ENCODE data around the gene RNU1-3. TPM values are rescaled to one million over a fixed set of nuclear protein-coding genes. Genes with fewer than 3 reads are reported as not detected.
"Not testable (repeated sequence)": the region's sequence is repeated elsewhere in the genome, so short reads cannot be mapped to it uniquely, and the experiment has no call there.

RNU1-3 gene
- total RNA-seq, 2 experiments from 2014 or later, result under 0.01 to 1,968 TPM

GRCh38 chr1:16642025-16642966, 24.5 kb downstream of the RNU1-3 start:
- intact Hi-C loops (cut with micrococcal nuclease; ENCODE audit: unreplicated experiment); H3K4me3 ChIP-seq (ENCODE audit: low read depth, low read length, poor library complexity, severe bottlenecking); H4K20me1 ChIP-seq (ENCODE audit: insufficient read depth, low read length); DNase-seq (ENCODE audit: low spot score); CTCF ChIA-PET (ENCODE audit: unreplicated experiment); BruUV-seq (replicated peaks); H3K79me2 ChIP-seq (ENCODE audit: insufficient read depth, low read depth, low read length); H3K27ac ChIP-seq (ENCODE audit: low read depth, low read length, poor library complexity, severe bottlenecking); H3K9me2 ChIP-seq (ENCODE audit: insufficient read depth, low read length); H2AFZ ChIP-seq (ENCODE audit: low read length); H3K36me3 ChIP-seq (ENCODE audit: insufficient read depth, low read length); H3K9me3 ChIP-seq (ENCODE audit: low read length): not testable (repeated sequence)
- POLR2A ChIA-PET, result interaction anchor here (0.7 to 1.0 kb wide), 2 partner anchors 27 to 72 kb away, joined by 3 to 4 read pairs; no protein-coding TSS in a partner anchor
- H3K4me2 ChIP-seq (ENCODE audit: low read length), result peak overlapping the region; percentile 77
- peaks cover 26% of the 10 kb centered on the region for H3K4me1 ChIP-seq (ENCODE audit: insufficient read depth, low read length, poor library complexity, severe bottlenecking)

GRCh38 chr1:16641159-16641975, 25.4 kb downstream of the RNU1-3 start:
- H3K36me3 ChIP-seq (ENCODE audit: insufficient read depth, low read length); H4K20me1 ChIP-seq (ENCODE audit: insufficient read depth, low read length); H3K4me3 ChIP-seq (ENCODE audit: low read depth, low read length, poor library complexity, severe bottlenecking); H3K27ac ChIP-seq (ENCODE audit: low read depth, low read length, poor library complexity, severe bottlenecking); H3K9me2 ChIP-seq (ENCODE audit: insufficient read depth, low read length); H3K9me3 ChIP-seq (ENCODE audit: low read length); H2AFZ ChIP-seq (ENCODE audit: low read length); H3K79me2 ChIP-seq (ENCODE audit: insufficient read depth, low read depth, low read length); intact Hi-C loops (cut with micrococcal nuclease; ENCODE audit: unreplicated experiment); DNase-seq (ENCODE audit: low spot score); CTCF ChIA-PET (ENCODE audit: unreplicated experiment); BruUV-seq (replicated peaks): not testable (repeated sequence)
- Histone ChIP-seq H3K4me2 (ENCODE audit: low read length) (peak overlapping the region; percentile 7; the same call in 1 of the 2 replicates), H3K4me1 (ENCODE audit: insufficient read depth, low read length, poor library complexity, severe bottlenecking) (peaks cover 26% of the 10 kb centered on the region)
- POLR2A ChIA-PET, result interaction anchor here (0.7 to 1.0 kb wide), 4 partner anchors 26 to 73 kb away, joined by 3 to 4 read pairs (median 3); no protein-coding TSS in a partner anchor

GRCh38 chr1:16639091-16640031, 27.4 kb downstream of the RNU1-3 start:
- H3K79me2 ChIP-seq (ENCODE audit: insufficient read depth, low read depth, low read length); H3K9me2 ChIP-seq (ENCODE audit: insufficient read depth, low read length); H3K9me3 ChIP-seq (ENCODE audit: low read length); intact Hi-C loops (cut with micrococcal nuclease; ENCODE audit: unreplicated experiment); H3K4me2 ChIP-seq (ENCODE audit: low read length); H2AFZ ChIP-seq (ENCODE audit: low read length); DNase-seq (ENCODE audit: low spot score); H3K36me3 ChIP-seq (ENCODE audit: insufficient read depth, low read length); H3K27ac ChIP-seq (ENCODE audit: low read depth, low read length, poor library complexity, severe bottlenecking); CTCF ChIA-PET (ENCODE audit: unreplicated experiment); H3K4me3 ChIP-seq (ENCODE audit: low read depth, low read length, poor library complexity, severe bottlenecking); H4K20me1 ChIP-seq (ENCODE audit: insufficient read depth, low read length): not testable (repeated sequence)
- BruUV-seq (replicated peaks), result TSS peak; percentile 29
- POLR2A ChIA-PET, result interaction anchor here (0.6 kb wide), 1 partner anchor 30 kb away, joined by 3 read pairs; no protein-coding TSS in a partner anchor
- H3K4me1 ChIP-seq (ENCODE audit: insufficient read depth, low read length, poor library complexity, severe bottlenecking), result peaks cover 16% of the 10 kb centered on the region

GRCh38 chr1:16637941-16638778, 28.6 kb downstream of the RNU1-3 start:
- H4K20me1 ChIP-seq (ENCODE audit: insufficient read depth, low read length); H3K79me2 ChIP-seq (ENCODE audit: insufficient read depth, low read depth, low read length); H3K4me2 ChIP-seq (ENCODE audit: low read length); H3K4me1 ChIP-seq (ENCODE audit: insufficient read depth, low read length, poor library complexity, severe bottlenecking); H3K9me2 ChIP-seq (ENCODE audit: insufficient read depth, low read length); intact Hi-C loops (cut with micrococcal nuclease; ENCODE audit: unreplicated experiment); H3K9me3 ChIP-seq (ENCODE audit: low read length); H3K27ac ChIP-seq (ENCODE audit: low read depth, low read length, poor library complexity, severe bottlenecking); DNase-seq (ENCODE audit: low spot score); H3K4me3 ChIP-seq (ENCODE audit: low read depth, low read length, poor library complexity, severe bottlenecking); H2AFZ ChIP-seq (ENCODE audit: low read length); CTCF ChIA-PET (ENCODE audit: unreplicated experiment); BruUV-seq (replicated peaks); H3K36me3 ChIP-seq (ENCODE audit: insufficient read depth, low read length): not testable (repeated sequence)
- POLR2A ChIA-PET, result interaction anchor here (1.2 kb wide), 1 partner anchor 25 kb away, joined by 3 read pairs; no protein-coding TSS in a partner anchor

GRCh38 chr1:16636551-16637195, 30.1 kb downstream of the RNU1-3 start:
- H3K4me1 ChIP-seq (ENCODE audit: insufficient read depth, low read length, poor library complexity, severe bottlenecking); H3K4me2 ChIP-seq (ENCODE audit: low read length); H3K27ac ChIP-seq (ENCODE audit: low read depth, low read length, poor library complexity, severe bottlenecking); H3K9me3 ChIP-seq (ENCODE audit: low read length); intact Hi-C loops (cut with micrococcal nuclease; ENCODE audit: unreplicated experiment); H4K20me1 ChIP-seq (ENCODE audit: insufficient read depth, low read length); CTCF ChIA-PET (ENCODE audit: unreplicated experiment); H3K4me3 ChIP-seq (ENCODE audit: low read depth, low read length, poor library complexity, severe bottlenecking); H3K9me2 ChIP-seq (ENCODE audit: insufficient read depth, low read length); H2AFZ ChIP-seq (ENCODE audit: low read length); BruUV-seq (replicated peaks); H3K79me2 ChIP-seq (ENCODE audit: insufficient read depth, low read depth, low read length); DNase-seq (ENCODE audit: low spot score): not testable (repeated sequence)
- POLR2A ChIA-PET, result interaction anchor here (0.6 to 1.2 kb wide), 2 partner anchors 24 to 626 kb away, joined by 3 to 6 read pairs; no protein-coding TSS in a partner anchor
- peaks cover 20% of the 10 kb centered on the region for H3K36me3 ChIP-seq (ENCODE audit: insufficient read depth, low read length)

Data from OCI-LY7 (cell line).